A673 (cell line): ENCODE results near the gene DLGAP1. TPM values are rescaled to one million over a fixed set of nuclear protein-coding genes. Genes with fewer than 3 reads are reported as not detected.
A peak's percentile ranks its signal among the peaks of the same experiment; 100 is the strongest.

Experiments used
- BruUV-seq: library from RNA; stranded (reverse); fragments of 400-500 nt; replicated peaks from 2 replicates; lab custom pipeline; 2021; lab: Mats Ljungman, UMichigan
- CTCF ChIA-PET: fragments of 300-600 bp; sonication (Branson Sonifier 250); formaldehyde crosslinking; loops from one replicate; lab custom pipeline; 2022; ENCODE audit warnings: antibody characterized with exemption; lab: Charles Lee
- POLR2A ChIA-PET: fragments of 300-600 bp; sonication (Branson Sonifier 250); formaldehyde crosslinking; loops from one replicate; lab custom pipeline; 2022; ENCODE audit warnings: antibody characterized with exemption; ENCODE audit not compliant: low non-redundant PET; lab: Charles Lee
- DNase-seq: peaks from one replicate; pipeline ENCODE4 v3.0.0-alpha.2; 2015; ENCODE audit warnings: low spot score
- H3K27ac ChIP-seq: fragments of 200-600 bp; sonication (generic); 2 replicates; pipeline ENCODE4 v1.5.1; 2016; ENCODE audit warnings: mixed run types, low read depth, mild to moderate bottlenecking, mixed read lengths, antibody characterized with exemption, low read length; ENCODE audit not compliant: poor library complexity, severe bottlenecking
- H3K27me3 ChIP-seq: fragments of 200-600 bp; sonication (generic); replicated peaks from 2 replicates; pipeline ENCODE4 v1.6.1; 2017; ENCODE audit warnings: mixed run types, low read depth, mild to moderate bottlenecking, mixed read lengths, antibody characterized with exemption, low read length; ENCODE audit not compliant: insufficient read depth, poor library complexity
- H3K36me3 ChIP-seq: fragments of 200-600 bp; sonication (generic); 2 replicates; pipeline ENCODE4 v1.6.1; 2016; ENCODE audit warnings: mixed run types, mild to moderate bottlenecking, mixed read lengths, antibody characterized with exemption, low read length; ENCODE audit not compliant: insufficient read depth, poor library complexity, severe bottlenecking
- H3K4me1 ChIP-seq: fragments of 200-600 bp; sonication (generic); 2 replicates; pipeline ENCODE4 v1.6.1; 2017; ENCODE audit warnings: mixed run types, mild to moderate bottlenecking, mixed read lengths, antibody characterized with exemption, low read length; ENCODE audit not compliant: insufficient read depth, poor library complexity, severe bottlenecking
- H3K4me3 ChIP-seq: fragments of 200-600 bp; sonication (generic); 2 replicates; pipeline ENCODE4 v1.5.1; 2016; ENCODE audit warnings: low read depth, mixed run types, mild to moderate bottlenecking, mixed read lengths, low read length; ENCODE audit not compliant: poor library complexity, severe bottlenecking
- H3K9me3 ChIP-seq: fragments of 200-600 bp; sonication (generic); 2 replicates; pipeline ENCODE4 v1.6.1; 2016; ENCODE audit warnings: mixed run types, low read depth, mild to moderate bottlenecking, mixed read lengths, antibody characterized with exemption, low read length; ENCODE audit not compliant: poor library complexity, severe bottlenecking
- EZH2 ChIP-seq: fragments of 200-600 bp; sonication (generic); IDR thresholded peaks from 2 replicates; pipeline ENCODE4 v1.6.1; 2017; ENCODE audit warnings: borderline replicate concordance, low read depth, mild to moderate bottlenecking, mixed read lengths, antibody characterized with exemption, low read length; ENCODE audit not compliant: poor library complexity, severe bottlenecking
- intact Hi-C: fragments of 100-400 bp; cut with micrococcal nuclease; formaldehyde crosslinking; loops from one replicate; pipeline ENCODE4 v1.10.0; 2022; ENCODE audit not compliant: unreplicated experiment
- total RNA-seq: library from RNA; stranded (reverse); gene quantifications from 2 replicates; pipeline ENCODE4 v1.2.3, GENCODE V29; 2021
- TF ChIP-seq, protein P1 (sequence below): fragments of 300-800, 200-600 bp; sonication (generic); conservative IDR thresholded peaks from 2 replicates; pipeline ENCODE4 v1.5.1; 2017; ENCODE audit warnings: low read depth, mild to moderate bottlenecking, antibody characterized with exemption, low read length, moderate library complexity, mixed read lengths

Gene DLGAP1
- total RNA-seq, 1 experiment from 2014 or later, result 135 TPM

DNA sequence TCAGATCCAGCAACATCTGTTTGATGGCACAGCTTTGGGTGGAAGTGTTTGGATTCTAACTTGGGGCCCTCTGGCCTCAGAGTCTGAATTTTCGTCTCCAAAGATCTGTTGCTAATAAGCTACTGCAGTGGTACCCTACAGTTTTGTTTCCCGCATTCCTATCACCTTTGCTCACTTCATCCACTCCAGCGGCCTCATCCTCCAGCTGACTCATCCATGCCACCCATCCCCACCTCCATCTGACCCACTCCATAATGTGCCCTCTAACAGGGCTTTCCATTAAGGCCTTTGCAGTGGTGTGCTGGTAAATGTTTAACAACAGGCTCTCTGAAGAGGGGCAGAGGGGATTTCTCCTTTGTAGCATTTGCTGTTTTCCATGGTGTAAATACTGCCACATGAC lies 779.7 kb downstream of the DLGAP1 start:
- H3K27ac ChIP-seq, result no peak overlapping the region
- no peaks in the 10 kb centered on the region for H3K9me3 ChIP-seq
- no TSS peak for BruUV-seq
- intact Hi-C loops, result no loop called here
- TF ChIP-seq, protein P1, sequence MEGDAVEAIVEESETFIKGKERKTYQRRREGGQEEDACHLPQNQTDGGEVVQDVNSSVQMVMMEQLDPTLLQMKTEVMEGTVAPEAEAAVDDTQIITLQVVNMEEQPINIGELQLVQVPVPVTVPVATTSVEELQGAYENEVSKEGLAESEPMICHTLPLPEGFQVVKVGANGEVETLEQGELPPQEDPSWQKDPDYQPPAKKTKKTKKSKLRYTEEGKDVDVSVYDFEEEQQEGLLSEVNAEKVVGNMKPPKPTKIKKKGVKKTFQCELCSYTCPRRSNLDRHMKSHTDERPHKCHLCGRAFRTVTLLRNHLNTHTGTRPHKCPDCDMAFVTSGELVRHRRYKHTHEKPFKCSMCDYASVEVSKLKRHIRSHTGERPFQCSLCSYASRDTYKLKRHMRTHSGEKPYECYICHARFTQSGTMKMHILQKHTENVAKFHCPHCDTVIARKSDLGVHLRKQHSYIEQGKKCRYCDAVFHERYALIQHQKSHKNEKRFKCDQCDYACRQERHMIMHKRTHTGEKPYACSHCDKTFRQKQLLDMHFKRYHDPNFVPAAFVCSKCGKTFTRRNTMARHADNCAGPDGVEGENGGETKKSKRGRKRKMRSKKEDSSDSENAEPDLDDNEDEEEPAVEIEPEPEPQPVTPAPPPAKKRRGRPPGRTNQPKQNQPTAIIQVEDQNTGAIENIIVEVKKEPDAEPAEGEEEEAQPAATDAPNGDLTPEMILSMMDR, result no peak
- no peak for TF ChIP-seq EZH2
- ChIA-PET CTCF (no interaction called here), POLR2A (no interaction called here)
- H3K4me3 ChIP-seq, result no peak overlapping the region
- H3K27me3 ChIP-seq, result no peaks in the 10 kb centered on the region
- peaks cover 18% of the 10 kb centered on the region for H3K4me1 ChIP-seq
- DNase-seq, result no peak
- H3K36me3 ChIP-seq, result peaks cover 23% of the 10 kb centered on the region

DNA sequence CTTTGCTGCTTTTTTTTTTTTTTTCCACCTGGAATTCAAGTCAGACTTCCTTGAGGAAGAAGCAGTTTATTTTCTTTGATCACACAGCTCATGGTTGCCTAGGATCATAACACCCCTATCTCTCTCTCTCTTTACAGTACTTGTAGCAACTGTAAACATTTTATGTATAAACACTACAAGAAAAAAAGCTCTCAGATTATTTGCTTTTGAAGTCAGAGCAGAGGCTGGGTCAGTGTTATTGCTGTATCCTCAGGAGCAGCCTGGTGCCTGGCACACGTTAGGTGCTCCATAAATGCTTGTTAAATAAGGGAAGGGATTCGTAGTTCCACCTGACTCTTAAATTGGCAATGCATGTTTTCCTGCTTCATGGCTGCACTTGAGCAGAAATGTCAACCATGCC lies 783.9 kb downstream of the DLGAP1 start:
- TF ChIP-seq, protein P1, result no peak
- no peak for TF ChIP-seq EZH2
- H3K36me3 ChIP-seq, result no peaks in the 10 kb centered on the region
- intact Hi-C loops, result loop anchor here (2.0 kb wide), 1 partner anchor 200 kb away; no protein-coding TSS in a partner anchor
- no peaks in the 10 kb centered on the region for H3K9me3 ChIP-seq
- H3K27ac ChIP-seq, result peak overlapping the region; percentile 69
- no TSS peak for BruUV-seq
- ChIA-PET CTCF (no interaction called here), POLR2A (interaction anchor here (0.7 kb wide), 1 partner anchor 1464 kb away, joined by 20 read pairs; no protein-coding TSS in a partner anchor)
- no peaks in the 10 kb centered on the region for H3K27me3 ChIP-seq
- H3K4me1 ChIP-seq, result peaks cover 47% of the 10 kb centered on the region
- no peak overlapping the region for H3K4me3 ChIP-seq
- no peak for DNase-seq

DNA sequence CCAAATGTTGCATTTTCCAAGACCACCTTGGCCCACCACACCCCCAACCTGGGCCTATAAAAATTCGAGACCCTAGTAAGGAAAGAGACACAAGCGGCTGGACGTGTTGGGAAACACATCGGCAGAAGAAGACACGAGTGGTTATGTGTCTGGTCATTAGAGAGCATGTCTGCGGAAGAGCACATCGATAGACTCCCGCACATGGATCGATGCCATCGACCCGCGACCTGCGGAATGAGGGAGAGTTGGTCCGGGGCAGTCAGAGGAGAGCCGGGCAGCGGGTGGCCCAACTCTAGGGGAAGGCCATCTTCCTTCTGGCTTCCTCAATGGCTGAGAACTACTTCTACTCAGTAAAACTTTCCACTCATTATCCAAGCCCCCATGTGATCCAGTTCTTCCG lies 785.7 kb downstream of the DLGAP1 start:
- no peak overlapping the region for H3K4me3 ChIP-seq
- H3K27me3 ChIP-seq, result no peaks in the 10 kb centered on the region
- TF ChIP-seq EZH2, result no peak
- TF ChIP-seq, protein P1, result no peak
- CTCF ChIA-PET, result no interaction called here
- POLR2A ChIA-PET, result no interaction called here
- DNase-seq, result no peak
- no TSS peak for BruUV-seq
- no peaks in the 10 kb centered on the region for H3K36me3 ChIP-seq
- no peaks in the 10 kb centered on the region for H3K9me3 ChIP-seq
- H3K4me1 ChIP-seq, result peaks cover 65% of the 10 kb centered on the region
- peak overlapping the region; percentile 69 for H3K27ac ChIP-seq
- intact Hi-C loops, result no loop called here
